PC-9 (cell line): Measurements from ENCODE around the gene NUP35.

Experiments used
- EZH2 ChIP-seq: fragments of 200-600 bp; sonication (generic); IDR thresholded peaks from 2 replicates; pipeline ENCODE4 v1.8.0; 2017; ENCODE audit warnings: antibody characterized with exemption, low read depth
- TF ChIP-seq, protein P1 (sequence below): fragments of 200-600 bp; sonication (generic); conservative IDR thresholded peaks from 2 replicates; pipeline ENCODE4 v1.6.1; 2017; ENCODE audit warnings: mixed run types, antibody characterized with exemption, mild to moderate bottlenecking, moderate library complexity

DNA sequence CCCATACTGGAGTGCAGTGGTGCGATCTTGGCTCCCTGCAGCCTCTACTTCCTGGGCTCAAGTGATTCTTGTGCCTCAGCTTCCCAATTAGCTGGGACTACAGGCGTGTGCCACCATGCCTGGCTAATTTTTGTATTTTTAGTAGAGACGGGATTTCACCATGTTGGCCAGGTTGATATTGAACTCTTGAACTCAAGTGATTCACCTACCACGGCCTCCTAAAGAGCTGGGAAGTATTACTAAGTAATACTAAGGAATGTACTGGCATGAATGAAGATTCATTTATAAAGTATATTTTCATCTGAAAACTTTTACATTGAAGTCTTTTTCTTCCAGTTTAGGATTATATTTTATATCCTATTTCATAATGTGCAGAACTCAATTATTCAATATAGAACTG lies 38.1 kb downstream of the NUP35 start:
- TF ChIP-seq, protein P1, sequence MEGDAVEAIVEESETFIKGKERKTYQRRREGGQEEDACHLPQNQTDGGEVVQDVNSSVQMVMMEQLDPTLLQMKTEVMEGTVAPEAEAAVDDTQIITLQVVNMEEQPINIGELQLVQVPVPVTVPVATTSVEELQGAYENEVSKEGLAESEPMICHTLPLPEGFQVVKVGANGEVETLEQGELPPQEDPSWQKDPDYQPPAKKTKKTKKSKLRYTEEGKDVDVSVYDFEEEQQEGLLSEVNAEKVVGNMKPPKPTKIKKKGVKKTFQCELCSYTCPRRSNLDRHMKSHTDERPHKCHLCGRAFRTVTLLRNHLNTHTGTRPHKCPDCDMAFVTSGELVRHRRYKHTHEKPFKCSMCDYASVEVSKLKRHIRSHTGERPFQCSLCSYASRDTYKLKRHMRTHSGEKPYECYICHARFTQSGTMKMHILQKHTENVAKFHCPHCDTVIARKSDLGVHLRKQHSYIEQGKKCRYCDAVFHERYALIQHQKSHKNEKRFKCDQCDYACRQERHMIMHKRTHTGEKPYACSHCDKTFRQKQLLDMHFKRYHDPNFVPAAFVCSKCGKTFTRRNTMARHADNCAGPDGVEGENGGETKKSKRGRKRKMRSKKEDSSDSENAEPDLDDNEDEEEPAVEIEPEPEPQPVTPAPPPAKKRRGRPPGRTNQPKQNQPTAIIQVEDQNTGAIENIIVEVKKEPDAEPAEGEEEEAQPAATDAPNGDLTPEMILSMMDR, result no peak
- no peak for TF ChIP-seq EZH2
